Neural progenitor cell (in vitro differentiated cells): ENCODE data around the gene MPC2. TPM values are rescaled to one million over a fixed set of nuclear protein-coding genes. Genes with fewer than 3 reads are reported as not detected.

ENCODE experiments used
- DNase-seq: peaks from one replicate; pipeline ENCODE4 v3.0.0-alpha.2; 2016; ENCODE audit warnings: low spot score
- H2AFZ ChIP-seq: fragments of 200-600 bp; sonication (generic); replicated peaks from 2 replicates; pipeline ENCODE4 v1.6.1; 2016; ENCODE audit warnings: antibody characterized with exemption
- H3F3A ChIP-seq: fragments of 200-600 bp; sonication (generic); 2 replicates; pipeline ENCODE4 v1.6.1; 2016; ENCODE audit warnings: antibody characterized with exemption, low read depth
- H3K27ac ChIP-seq: fragments of 200-600 bp; sonication (generic); 2 replicates; pipeline ENCODE4 v1.5.1; 2016; ENCODE audit warnings: mild to moderate bottlenecking
- H3K27me3 ChIP-seq: fragments of 200-600 bp; sonication (generic); 2 replicates; pipeline ENCODE4 v1.6.1; 2016; ENCODE audit warnings: mild to moderate bottlenecking, moderate library complexity
- H3K36me3 ChIP-seq: fragments of 200-600 bp; sonication (generic); 2 replicates; pipeline ENCODE4 v1.5.1; 2016
- H3K4me1 ChIP-seq: fragments of 200-600 bp; sonication (generic); 2 replicates; pipeline ENCODE4 v1.6.1; 2016; ENCODE audit warnings: mixed run types
- H3K4me2 ChIP-seq: fragments of 200-600 bp; sonication (generic); 2 replicates; pipeline ENCODE4 v1.6.1; 2016
- H3K4me3 ChIP-seq: fragments of 200-600 bp; sonication (generic); 2 replicates; pipeline ENCODE4 v1.5.1; 2016
- H3K79me2 ChIP-seq: fragments of 200-600 bp; sonication (generic); 2 replicates; pipeline ENCODE4 v1.6.1; 2016; ENCODE audit warnings: low read depth
- H3K9ac ChIP-seq: fragments of 200-600 bp; sonication (generic); 2 replicates; pipeline ENCODE4 v1.6.1; 2016
- H3K9me3 ChIP-seq: fragments of 200-600 bp; sonication (generic); 2 replicates; pipeline ENCODE4 v1.5.1; 2016; ENCODE audit warnings: low read depth
- H4K20me1 ChIP-seq: fragments of 200-600 bp; sonication (generic); 2 replicates; pipeline ENCODE4 v1.6.1; 2016; ENCODE audit warnings: low read depth
- H3K27ac Mint-ChIP-seq: 3 replicates; pipeline ENCODE4 v1.8.0; 2021; ENCODE audit warnings: mixed read lengths
- H3K27me3 Mint-ChIP-seq: 2 replicates; pipeline ENCODE4 v1.8.0; 2022; ENCODE audit warnings: low read depth, mild to moderate bottlenecking, inconsistent platforms, moderate library complexity, mixed read lengths; ENCODE audit not compliant: insufficient read depth
- H3K36me3 Mint-ChIP-seq: 3 replicates; pipeline ENCODE4 v1.8.0; 2021; ENCODE audit warnings: mixed read lengths
- H3K4me1 Mint-ChIP-seq: 3 replicates; pipeline ENCODE4 v1.8.0; 2021; ENCODE audit warnings: mixed read lengths
- H3K4me3 Mint-ChIP-seq: 3 replicates; pipeline ENCODE4 v1.8.0; 2021; ENCODE audit warnings: mild to moderate bottlenecking, moderate library complexity, mixed read lengths
- H3K9me3 Mint-ChIP-seq: 3 replicates; pipeline ENCODE4 v1.8.0; 2020; ENCODE audit warnings: mixed read lengths
- CTCF ChIP-seq: fragments of 200-600 bp; sonication (generic); IDR thresholded peaks from 2 replicates; pipeline ENCODE4 v1.5.1; 2017; ENCODE audit warnings: antibody characterized with exemption, mild to moderate bottlenecking
- EZH2 ChIP-seq: fragments of 200-600 bp; sonication (generic); IDR thresholded peaks from 2 replicates; pipeline ENCODE4 v1.6.1; 2017; ENCODE audit warnings: antibody characterized with exemption, mild to moderate bottlenecking, moderate library complexity
- EZH2phosphoT487 ChIP-seq: fragments of 200-600 bp; sonication (generic); IDR thresholded peaks from 2 replicates; pipeline ENCODE4 v1.6.1; 2017; ENCODE audit warnings: antibody characterized with exemption
- total RNA-seq: library from RNA; depleted of rRNA; stranded (reverse); fragments of >200 nt; gene quantifications from 2 replicates; pipeline ENCODE4 v1.2.3, GENCODE V29; 2015; ENCODE audit warnings: low replicate concordance

Gene MPC2
- 33.6 and 56.8 TPM in 2 replicates for total RNA-seq

GRCh38 chr1:167936930-167937708 is at the start of gene MPC2:
Gene MPC2 (minus strand): TSS chr1:167937072. CDS start chr1:167935841, 1,231 bp downstream.
- H3K36me3 ChIP-seq: no peaks in the 10 kb centered on the region
- peak within 1 kb of the TSS; percentile 100 for H3K27ac Mint-ChIP-seq
- peaks cover 17% of the 10 kb centered on the region for H3K4me1 ChIP-seq
- peaks cover 21% of the 10 kb centered on the region for H3K4me1 Mint-ChIP-seq
- H3K9ac ChIP-seq: peak within 1 kb of the TSS; percentile 85
- H3K4me2 ChIP-seq: peak within 1 kb of the TSS; percentile 97
- peak within 1 kb of the TSS; percentile 65 for H2AFZ ChIP-seq
- peak; percentile 78 for DNase-seq
- H3K36me3 Mint-ChIP-seq: peaks cover 5% of the 10 kb centered on the region
- peaks cover 4% of the 10 kb centered on the region for H4K20me1 ChIP-seq
- no peaks in the 10 kb centered on the region for H3K9me3 Mint-ChIP-seq
- TF ChIP-seq CTCF: no peak
- TF ChIP-seq EZH2: no peak
- TF ChIP-seq EZH2phosphoT487: no peak
- peaks cover 29% of the 10 kb centered on the region for H3F3A ChIP-seq
- no peaks in the 10 kb centered on the region for H3K27me3 ChIP-seq
- no peaks in the 10 kb centered on the region for H3K9me3 ChIP-seq
- peak within 1 kb of the TSS; percentile 97 for H3K4me3 Mint-ChIP-seq
- H3K27me3 Mint-ChIP-seq: no peaks in the 10 kb centered on the region
- peaks cover 62% of the 10 kb centered on the region for H3K79me2 ChIP-seq
- H3K27ac ChIP-seq: peak within 1 kb of the TSS; percentile 92
- H3K4me3 ChIP-seq: peak within 1 kb of the TSS; percentile 81

- H3K27me3 Mint-ChIP-seq: no peaks in the 10 kb centered on the region
- TF ChIP-seq EZH2phosphoT487 (no peak), CTCF (no peak), EZH2 (no peak)
- Histone ChIP-seq H3K4me3 (no peak overlapping the region), H3K4me2 (no peak overlapping the region), H3K27me3 (no peaks in the 10 kb centered on the region), H3K9ac (no peak overlapping the region), H3F3A (no peaks in the 10 kb centered on the region), H3K27ac (no peak overlapping the region), H4K20me1 (no peaks in the 10 kb centered on the region), H3K36me3 (no peaks in the 10 kb centered on the region), H3K79me2 (peaks cover 31% of the 10 kb centered on the region), H2AFZ (no peak overlapping the region), H3K9me3 (no peaks in the 10 kb centered on the region), H3K4me1 (no peaks in the 10 kb centered on the region)
- no peaks in the 10 kb centered on the region for H3K9me3 Mint-ChIP-seq
- peaks cover 19% of the 10 kb centered on the region for H3K36me3 Mint-ChIP-seq
- no peak overlapping the region for H3K4me3 Mint-ChIP-seq
- no peak overlapping the region for H3K27ac Mint-ChIP-seq
- no peak for DNase-seq
- H3K4me1 Mint-ChIP-seq: no peaks in the 10 kb centered on the region
These were observed 48.1 kb upstream of the MPC2 start for GRCh38 chr1:167984886-167985489.

GRCh38 chr1:167983797-167984420 is 47.0 kb upstream of the MPC2 start:
- H3F3A ChIP-seq: no peaks in the 10 kb centered on the region
- no peaks in the 10 kb centered on the region for H3K9me3 ChIP-seq
- no peaks in the 10 kb centered on the region for H3K27me3 Mint-ChIP-seq
- no peak for DNase-seq
- no peaks in the 10 kb centered on the region for H3K4me1 ChIP-seq
- H3K79me2 ChIP-seq: peaks cover 31% of the 10 kb centered on the region
- H3K27ac ChIP-seq: no peak overlapping the region
- no peak overlapping the region for H3K4me2 ChIP-seq
- H3K9me3 Mint-ChIP-seq: no peaks in the 10 kb centered on the region
- TF ChIP-seq EZH2 (no peak), EZH2phosphoT487 (no peak), CTCF (no peak)
- H3K4me3 Mint-ChIP-seq: no peak overlapping the region
- no peak overlapping the region for H2AFZ ChIP-seq
- no peaks in the 10 kb centered on the region for H4K20me1 ChIP-seq
- H3K27ac Mint-ChIP-seq: no peak overlapping the region
- no peak overlapping the region for H3K4me3 ChIP-seq
- H3K36me3 ChIP-seq: no peaks in the 10 kb centered on the region
- peaks cover 22% of the 10 kb centered on the region for H3K36me3 Mint-ChIP-seq
- H3K9ac ChIP-seq: no peak overlapping the region
- H3K4me1 Mint-ChIP-seq: no peaks in the 10 kb centered on the region
- no peaks in the 10 kb centered on the region for H3K27me3 ChIP-seq
